Endothelial cell (in vitro differentiated cells): ENCODE results near the gene TM6SF1. TPM values are rescaled to one million over a fixed set of nuclear protein-coding genes. Genes with fewer than 3 reads are reported as not detected.
A peak's percentile ranks its signal among the peaks of the same experiment; 100 is the strongest.

Experiments used
- DNase-seq: peaks from one replicate; pipeline ENCODE4 v3.0.0; 2021; ENCODE audit warnings: low spot score
- H3K27ac Mint-ChIP-seq: one replicate; pipeline ENCODE4 v1.8.0; 2021; ENCODE audit warnings: mixed read lengths, inconsistent platforms; ENCODE audit not compliant: unreplicated experiment
- H3K27me3 Mint-ChIP-seq: one replicate; pipeline ENCODE4 v1.8.0; 2021; ENCODE audit warnings: mild to moderate bottlenecking, moderate library complexity, mixed read lengths, inconsistent platforms; ENCODE audit not compliant: unreplicated experiment
- H3K36me3 Mint-ChIP-seq: one replicate; pipeline ENCODE4 v1.8.0; 2021; ENCODE audit warnings: mild to moderate bottlenecking, low read depth, mixed read lengths, inconsistent platforms; ENCODE audit not compliant: unreplicated experiment
- H3K4me1 Mint-ChIP-seq: one replicate; pipeline ENCODE4 v1.8.0; 2021; ENCODE audit warnings: mild to moderate bottlenecking, mixed read lengths, inconsistent platforms; ENCODE audit not compliant: unreplicated experiment
- H3K4me3 Mint-ChIP-seq: one replicate; pipeline ENCODE4 v1.8.0; 2021; ENCODE audit warnings: mild to moderate bottlenecking, mixed read lengths, inconsistent platforms; ENCODE audit not compliant: unreplicated experiment
- H3K9me3 Mint-ChIP-seq: one replicate; pipeline ENCODE4 v1.8.0; 2021; ENCODE audit warnings: mixed read lengths, inconsistent platforms; ENCODE audit not compliant: unreplicated experiment
- total RNA-seq: library from RNA; stranded (reverse); fragmentation: NEBNext Ultra II Directional; extraction: Animal tissue kit (Norgen Biotek cat#: 25700); gene quantifications from one replicate; pipeline ENCODE4 v1.2.1, GENCODE V29; 2021; ENCODE audit not compliant: unreplicated experiment
- TF ChIP-seq, protein P1 (sequence below): fragments of 200-600 bp; sonication (generic); IDR thresholded peaks from one replicate; pipeline ENCODE4 v1.5.0; 2021; ENCODE audit warnings: antibody characterized with exemption; ENCODE audit not compliant: unreplicated experiment

The TM6SF1 gene
- total RNA-seq, 1 donor from 2014 or later: 6.0 TPM

GRCh38 chr15:83119968-83120581 lies 12.6 kb downstream of the TM6SF1 start:
- peaks cover 7% of the 10 kb centered on the region for H3K4me1 Mint-ChIP-seq
- DNase-seq: no peak
- TF ChIP-seq, protein P1, sequence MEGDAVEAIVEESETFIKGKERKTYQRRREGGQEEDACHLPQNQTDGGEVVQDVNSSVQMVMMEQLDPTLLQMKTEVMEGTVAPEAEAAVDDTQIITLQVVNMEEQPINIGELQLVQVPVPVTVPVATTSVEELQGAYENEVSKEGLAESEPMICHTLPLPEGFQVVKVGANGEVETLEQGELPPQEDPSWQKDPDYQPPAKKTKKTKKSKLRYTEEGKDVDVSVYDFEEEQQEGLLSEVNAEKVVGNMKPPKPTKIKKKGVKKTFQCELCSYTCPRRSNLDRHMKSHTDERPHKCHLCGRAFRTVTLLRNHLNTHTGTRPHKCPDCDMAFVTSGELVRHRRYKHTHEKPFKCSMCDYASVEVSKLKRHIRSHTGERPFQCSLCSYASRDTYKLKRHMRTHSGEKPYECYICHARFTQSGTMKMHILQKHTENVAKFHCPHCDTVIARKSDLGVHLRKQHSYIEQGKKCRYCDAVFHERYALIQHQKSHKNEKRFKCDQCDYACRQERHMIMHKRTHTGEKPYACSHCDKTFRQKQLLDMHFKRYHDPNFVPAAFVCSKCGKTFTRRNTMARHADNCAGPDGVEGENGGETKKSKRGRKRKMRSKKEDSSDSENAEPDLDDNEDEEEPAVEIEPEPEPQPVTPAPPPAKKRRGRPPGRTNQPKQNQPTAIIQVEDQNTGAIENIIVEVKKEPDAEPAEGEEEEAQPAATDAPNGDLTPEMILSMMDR: no peak
- no peak overlapping the region for H3K27ac Mint-ChIP-seq
- H3K36me3 Mint-ChIP-seq: peaks cover 6% of the 10 kb centered on the region
- peaks cover 4% of the 10 kb centered on the region for H3K27me3 Mint-ChIP-seq
- H3K9me3 Mint-ChIP-seq: no peaks in the 10 kb centered on the region
- H3K4me3 Mint-ChIP-seq: no peak overlapping the region

GRCh38 chr15:83123529-83123928 lies 16.1 kb downstream of the TM6SF1 start:
- H3K27ac Mint-ChIP-seq: no peak overlapping the region
- H3K27me3 Mint-ChIP-seq: peaks cover 2% of the 10 kb centered on the region
- TF ChIP-seq, protein P1: no peak
- no peaks in the 10 kb centered on the region for H3K36me3 Mint-ChIP-seq
- H3K4me3 Mint-ChIP-seq: no peak overlapping the region
- peaks cover 7% of the 10 kb centered on the region for H3K4me1 Mint-ChIP-seq
- no peak for DNase-seq
- no peaks in the 10 kb centered on the region for H3K9me3 Mint-ChIP-seq

- Mint-ChIP-seq H3K27ac (no peak overlapping the region), H3K9me3 (no peaks in the 10 kb centered on the region), H3K27me3 (peaks cover 2% of the 10 kb centered on the region), H3K4me1 (no peaks in the 10 kb centered on the region), H3K4me3 (no peak overlapping the region), H3K36me3 (peaks cover 3% of the 10 kb centered on the region)
- TF ChIP-seq, protein P1: no peak
- DNase-seq: no peak
These were observed 20.2 kb downstream of the TM6SF1 start for GRCh38 chr15:83127547-83128150.

- H3K27me3 Mint-ChIP-seq: peaks cover 2% of the 10 kb centered on the region
- DNase-seq: no peak
- H3K27ac Mint-ChIP-seq: no peak overlapping the region
These were observed 22.3 kb downstream of the TM6SF1 start for GRCh38 chr15:83129791-83130190.

More at GRCh38 chr15:83129791-83130190, 22.3 kb downstream of the TM6SF1 start:
- Mint-ChIP-seq H3K9me3 (no peaks in the 10 kb centered on the region), H3K4me1 (no peaks in the 10 kb centered on the region), H3K36me3 (peaks cover 3% of the 10 kb centered on the region), H3K4me3 (peak overlapping the region; percentile 25)
- TF ChIP-seq, protein P1: no peak
